GDM1 (cell line): ENCODE results near the gene SLC35G2.
"Not testable (repeated sequence)": the region's sequence is repeated elsewhere in the genome, so short reads cannot be mapped to it uniquely, and the experiment has no call there.

Experiments
- DNase-seq: peaks from one replicate; lab custom pipeline; 2025; lab: John Stamatoyannopoulos, UW

Gene SLC35G2

DNA sequence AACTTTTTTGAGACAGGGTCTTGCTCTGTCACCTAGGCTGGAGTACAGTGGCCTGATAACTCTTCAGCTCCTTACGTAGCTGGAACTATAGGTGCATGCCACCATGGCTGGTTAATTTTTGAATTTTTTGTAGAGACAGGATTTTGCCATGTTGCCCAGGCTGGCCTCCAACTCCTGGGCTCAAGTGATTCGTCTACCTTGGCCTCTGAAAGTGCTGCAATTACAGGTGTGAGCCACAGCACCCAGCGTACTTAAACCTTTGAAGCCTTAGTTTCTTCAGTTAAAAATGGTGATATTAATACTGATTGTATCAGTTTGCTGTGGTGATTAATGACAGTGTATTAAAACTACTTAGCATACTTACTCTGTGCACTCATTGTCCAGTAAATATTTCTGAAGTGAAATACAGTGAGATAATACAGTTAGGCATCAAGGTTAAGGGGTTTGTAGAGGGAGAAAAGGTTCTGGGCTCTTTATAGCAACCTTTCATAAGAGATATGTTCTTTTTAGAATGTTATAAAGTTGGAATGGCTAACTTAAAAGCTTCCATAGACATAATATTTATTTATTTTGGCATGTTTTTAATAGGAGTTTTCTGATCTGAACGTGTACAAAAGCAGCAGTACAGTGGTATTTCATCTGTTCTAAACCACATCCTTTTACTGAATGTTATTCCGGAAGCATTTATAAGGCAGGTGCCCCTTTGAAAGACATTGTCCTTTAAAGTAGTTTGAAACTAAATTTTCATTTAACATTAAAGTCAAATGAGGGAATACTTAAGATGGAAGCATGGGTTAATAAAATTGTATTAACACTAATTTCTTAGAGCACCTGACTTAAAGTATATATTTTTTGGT, 66.7 kb downstream of the SLC35G2 start:
- DNase-seq: no peak

DNA sequence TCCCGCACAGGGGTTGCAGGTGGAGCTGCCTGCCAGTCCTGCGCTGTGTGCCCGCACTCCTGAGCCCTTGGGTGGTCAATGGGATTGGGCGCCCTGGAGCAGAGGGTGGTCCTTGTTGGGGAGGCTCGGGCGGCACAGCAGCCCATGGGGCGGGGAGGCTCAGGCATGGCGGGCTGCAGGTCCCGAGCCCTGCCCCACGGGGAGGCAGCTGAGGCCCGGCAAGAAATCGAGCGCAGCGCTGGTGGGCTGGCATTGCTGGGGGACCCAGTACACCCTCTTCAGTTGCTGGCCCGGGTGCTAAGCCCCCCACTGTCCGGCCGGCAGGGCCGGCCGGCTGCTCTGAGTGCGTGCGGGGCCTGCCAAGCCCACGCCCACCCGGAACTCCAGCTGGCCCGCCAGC, 71.0 kb downstream of the SLC35G2 start:
- DNase-seq: no peak

- no peak for DNase-seq
These were observed 73.3 kb downstream of the SLC35G2 start for GRCh38 chr3:136891934-136892855.

GRCh38 chr3:136893848-136894443, 75.0 kb downstream of the SLC35G2 start:
- DNase-seq: no peak

GRCh38 chr3:136897171-136897570, 78.2 kb downstream of the SLC35G2 start:
- not testable (repeated sequence) for DNase-seq

DNA sequence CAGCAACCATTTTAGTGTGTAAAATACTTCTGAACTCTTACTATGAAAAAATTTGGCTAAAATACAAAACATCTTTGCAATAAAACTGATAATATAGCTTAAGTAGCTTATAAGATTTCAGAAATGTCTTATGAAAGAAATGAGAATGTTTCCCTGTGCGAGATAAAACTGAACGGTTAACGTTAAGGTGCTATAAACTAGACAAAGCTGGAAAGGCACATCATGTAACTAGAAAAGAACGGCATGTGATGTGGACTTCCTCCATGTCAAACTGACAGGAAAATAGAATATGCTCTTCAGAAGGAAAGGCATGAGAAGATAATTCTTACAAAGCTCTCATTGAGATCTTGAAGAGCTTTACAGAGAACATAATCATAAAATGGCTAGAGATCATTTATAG, 79.6 kb downstream of the SLC35G2 start:
- DNase-seq: no peak

DNA sequence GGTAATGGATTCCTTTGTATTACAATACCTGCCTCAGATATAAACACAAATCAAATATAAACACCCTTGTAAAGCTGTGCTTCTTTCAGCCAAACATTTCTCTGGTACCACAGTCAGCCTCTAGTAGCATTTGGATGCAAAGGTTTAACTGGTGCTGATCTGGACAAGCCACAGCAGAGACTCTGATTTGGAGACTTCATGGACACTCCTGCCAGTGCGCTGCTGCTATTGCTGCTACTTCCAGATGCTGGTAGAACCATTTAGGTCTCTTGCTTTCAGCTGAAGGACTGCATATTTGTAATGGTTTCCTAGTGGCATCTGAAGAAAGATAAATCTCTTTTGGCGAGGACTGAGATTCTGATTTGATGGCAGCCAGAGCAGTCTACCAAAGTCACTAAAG, 80.0 kb downstream of the SLC35G2 start:
- no peak for DNase-seq

GRCh38 chr3:136899622-136900158, 80.8 kb downstream of the SLC35G2 start:
- no peak for DNase-seq

- DNase-seq: not testable (repeated sequence)
These were observed 81.8 kb downstream of the SLC35G2 start for GRCh38 chr3:136900694-136901093.

DNA sequence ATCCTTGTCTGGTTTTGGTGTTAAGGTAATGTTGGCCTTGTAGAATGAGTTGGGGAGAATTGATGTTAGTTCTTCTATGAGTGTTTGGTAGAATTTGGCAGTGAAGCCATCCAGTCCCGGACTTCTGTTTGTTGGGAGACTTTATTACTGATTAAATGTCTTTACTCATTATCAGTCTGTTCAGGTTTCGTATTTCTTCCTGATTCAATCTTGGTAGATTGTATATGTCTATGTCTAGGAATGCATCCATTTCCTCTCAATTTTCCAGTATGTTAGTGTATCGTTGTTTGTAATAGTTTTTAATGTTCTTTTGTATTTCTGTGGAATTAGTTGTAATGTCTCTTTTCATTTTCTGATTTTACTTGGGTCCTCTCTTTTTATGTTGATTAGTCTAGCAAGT, 82.5 kb downstream of the SLC35G2 start:
- no peak for DNase-seq

DNA sequence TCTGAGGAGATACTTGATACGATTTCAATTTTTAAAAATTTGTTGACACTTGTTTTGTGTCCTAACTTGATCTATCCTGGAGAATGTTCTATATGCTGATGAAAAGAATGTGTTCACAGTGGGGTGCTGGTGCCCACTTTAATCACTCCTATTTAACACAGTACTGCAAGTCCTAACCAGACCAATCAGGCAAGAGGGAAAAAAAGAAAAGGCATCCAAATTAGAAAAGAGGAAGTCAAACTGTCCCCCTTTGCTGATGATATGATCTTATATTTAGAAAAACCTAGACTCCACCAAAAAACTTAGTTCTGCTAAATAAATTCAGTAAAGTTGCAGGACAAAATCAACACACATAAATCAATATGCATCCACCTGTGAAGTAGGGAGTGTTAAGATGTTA, 83.6 kb downstream of the SLC35G2 start:
- not testable (repeated sequence) for DNase-seq

DNA sequence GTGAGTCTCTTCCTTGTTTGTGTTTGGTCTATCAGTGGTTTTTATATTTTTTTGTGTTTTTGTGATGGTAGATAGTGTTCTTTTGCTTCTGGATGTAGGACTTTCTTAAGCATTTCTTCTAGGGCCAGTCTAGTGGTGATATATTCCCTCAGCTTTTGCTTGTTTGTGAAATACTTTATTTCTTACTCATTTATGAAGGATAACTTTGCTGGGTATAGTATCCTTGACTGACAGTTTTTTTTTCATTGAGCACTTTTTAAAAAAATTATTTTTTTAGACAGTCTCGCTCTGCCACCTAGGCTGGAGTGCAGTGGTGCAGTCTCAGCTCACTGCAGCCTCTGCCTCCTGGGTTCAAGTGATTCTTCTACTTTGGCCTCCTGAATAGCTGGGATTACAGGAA, 85.0 kb downstream of the SLC35G2 start:
- no peak for DNase-seq

- DNase-seq: no peak
These were observed 85.8 kb downstream of the SLC35G2 start for GRCh38 chr3:136904746-136905145.
